NB4 (cell line): ENCODE data around the gene HMCES.

Experiments used
- CTCF ChIP-seq: IDR thresholded peaks from one replicate; pipeline ENCODE4 v1.5.1; 2012; ENCODE audit warnings: low read depth, low read length
- MYC ChIP-seq: IDR thresholded peaks from 2 replicates; pipeline ENCODE4 v1.6.1; 2011; ENCODE audit warnings: low read depth, low read length
- POLR2A ChIP-seq: IDR thresholded peaks from 2 replicates; pipeline ENCODE4 v1.6.1; 2011; ENCODE audit warnings: mild to moderate bottlenecking; ENCODE audit not compliant: insufficient read length; ENCODE audit errors: extremely low read depth

- no peak for TF ChIP-seq CTCF
- no peak for TF ChIP-seq POLR2A
- TF ChIP-seq MYC, result no peak
These were observed 9.8 kb downstream of the HMCES start for GRCh38 chr3:129288446-129288845.
